ENCODE results near the gene EIF2S2.
A peak's percentile ranks its signal among the peaks of the same experiment; 100 is the strongest.

The EIF2S2 gene

DNA sequence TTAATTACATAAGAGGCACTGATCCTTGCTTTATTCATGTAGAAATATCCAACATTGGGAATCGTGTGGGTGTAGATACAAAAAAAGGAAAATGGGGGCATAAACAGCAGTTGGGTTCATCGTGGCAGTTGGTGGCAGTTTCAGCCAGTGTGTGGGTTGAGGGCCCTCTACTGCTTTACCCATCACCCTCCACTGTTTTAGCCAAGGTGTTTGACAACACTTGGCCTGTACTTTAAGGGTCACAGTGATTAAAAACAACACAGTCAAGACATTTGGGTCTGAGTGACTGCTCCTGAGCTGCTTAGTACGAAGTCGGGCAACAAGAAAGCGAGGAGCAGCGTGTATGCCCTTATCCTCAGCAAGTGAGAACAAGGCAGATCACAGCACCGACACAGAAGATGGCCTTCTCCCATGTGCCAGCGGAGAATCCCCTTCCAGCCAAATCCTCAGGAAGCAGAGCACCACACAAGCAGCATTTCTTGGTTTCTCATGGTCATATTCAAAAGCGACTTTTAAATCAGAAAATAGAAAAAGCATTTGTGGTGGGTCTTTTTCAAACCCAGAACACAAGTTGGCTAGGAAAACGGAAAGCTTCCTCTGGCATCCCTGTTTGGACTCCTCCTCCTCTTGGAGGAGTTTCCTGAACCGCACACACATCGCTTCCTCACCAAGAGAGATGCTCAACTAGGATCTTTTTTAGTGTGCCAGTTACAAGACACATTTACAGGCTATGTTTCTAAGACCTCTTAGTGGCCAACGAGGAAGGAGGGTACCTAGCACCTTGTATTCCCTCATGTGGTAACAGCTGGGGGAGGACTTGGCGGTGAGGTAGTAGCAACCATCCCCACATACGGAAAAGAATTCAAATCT, 23.5 kb downstream of the EIF2S2 start:
- no peak for DNase-seq (ENCODE audit: extremely low read depth, low read depth)
- TF ChIP-seq CTCF (IDR thresholded peaks at IDR 0.05; ENCODE audit: low read depth, low read length, missing control alignments), result no peak
- H3K4me3 ChIP-seq (replicated peaks; ENCODE audit: low read depth, low read length), result no peak overlapping the region

DNA sequence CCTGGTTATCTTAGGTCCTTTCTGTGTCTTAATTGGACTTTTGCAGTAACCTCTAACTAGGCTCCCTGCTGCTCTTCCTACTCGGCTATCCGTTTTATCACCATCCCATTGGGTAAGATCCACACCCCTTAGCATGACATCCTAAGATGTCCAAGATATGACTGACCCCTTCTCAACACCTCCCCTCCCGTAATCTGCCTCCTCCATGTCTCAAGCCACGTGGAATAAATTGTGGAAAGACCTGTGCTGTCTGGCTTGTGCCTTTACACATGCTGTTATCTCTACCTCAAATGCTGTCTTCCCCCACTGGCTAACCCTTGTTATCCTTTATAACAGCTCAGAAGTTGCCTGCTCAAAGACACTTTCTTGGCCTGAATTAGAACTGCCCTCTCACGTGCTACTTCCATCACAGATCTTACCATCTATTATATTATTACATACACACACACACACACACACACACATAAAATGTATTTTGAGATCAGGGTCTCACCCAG, 26.5 kb downstream of the EIF2S2 start:
- DNase-seq (ENCODE audit: extremely low read depth, low read depth), result no peak
- H3K4me3 ChIP-seq (replicated peaks; ENCODE audit: low read depth, low read length), result no peak overlapping the region
- no peak for TF ChIP-seq CTCF (IDR thresholded peaks at IDR 0.05; ENCODE audit: low read depth, low read length, missing control alignments)

DNA sequence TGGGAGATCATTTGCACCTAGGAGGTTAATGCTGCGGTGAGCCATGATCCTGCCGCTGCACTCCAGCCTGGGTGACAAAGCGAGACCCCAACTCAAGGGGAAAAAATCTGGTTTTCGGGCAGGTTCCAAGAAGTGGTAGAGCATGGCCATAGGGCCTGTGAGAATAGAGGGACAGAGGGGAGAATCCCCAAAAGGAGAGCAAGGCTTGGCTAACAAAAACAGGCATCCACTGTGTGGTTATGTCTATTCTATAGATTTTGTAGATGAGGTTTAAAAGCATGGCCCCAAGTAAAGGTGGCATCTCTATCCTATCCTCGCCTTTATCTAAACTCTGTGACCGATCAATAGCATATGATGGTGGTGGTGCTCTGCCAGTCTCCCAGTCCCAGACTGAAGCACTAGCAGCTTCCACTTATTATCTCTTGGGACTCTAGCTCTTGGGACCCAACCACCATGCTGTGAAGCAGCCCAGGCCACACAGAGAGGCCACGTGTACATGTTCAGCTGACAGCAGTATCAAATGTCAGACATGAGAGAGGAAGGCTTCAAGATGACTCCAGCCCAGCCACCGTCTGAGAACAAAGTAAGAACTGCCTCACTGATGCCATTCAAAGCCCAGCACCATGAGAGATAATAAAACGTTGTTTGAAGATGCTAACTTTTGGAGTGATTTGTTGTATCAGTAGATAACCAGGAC, 27.7 kb downstream of the EIF2S2 start:
- no peak for DNase-seq (ENCODE audit: extremely low read depth, low read depth)
- H3K4me3 ChIP-seq (replicated peaks; ENCODE audit: low read depth, low read length), result no peak overlapping the region
- TF ChIP-seq CTCF (IDR thresholded peaks at IDR 0.05; ENCODE audit: low read depth, low read length, missing control alignments), result no peak

- H3K4me3 ChIP-seq (replicated peaks; ENCODE audit: low read depth, low read length), result no peak overlapping the region
- no peak for TF ChIP-seq CTCF (IDR thresholded peaks at IDR 0.05; ENCODE audit: low read depth, low read length, missing control alignments)
- DNase-seq (ENCODE audit: extremely low read depth, low read depth), result no peak
These were observed 28.3 kb downstream of the EIF2S2 start for GRCh38 chr20:34083781-34084180.

DNA sequence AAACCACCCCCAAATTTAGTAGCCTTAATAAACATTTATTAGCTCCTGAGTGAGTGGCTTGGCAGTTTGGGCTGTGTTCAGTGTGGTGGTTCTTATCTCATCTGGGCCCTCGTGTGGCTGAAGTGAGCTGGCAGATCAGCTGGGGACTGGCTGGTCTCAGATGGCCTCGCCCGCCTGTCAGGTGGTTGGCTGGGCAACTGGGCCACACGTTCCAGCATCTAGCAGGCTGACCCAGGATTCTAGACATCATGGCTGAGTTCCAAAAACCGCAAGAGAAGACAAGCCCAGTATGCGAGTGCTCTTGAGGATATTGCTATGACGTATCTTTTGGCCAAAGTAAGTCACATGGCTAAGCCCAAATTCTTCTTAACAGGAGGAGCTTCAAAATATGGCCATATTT, 28.9 kb downstream of the EIF2S2 start:
- no peak for TF ChIP-seq CTCF (IDR thresholded peaks at IDR 0.05; ENCODE audit: low read depth, low read length, missing control alignments)
- H3K4me3 ChIP-seq (replicated peaks; ENCODE audit: low read depth, low read length), result no peak overlapping the region
- peak; percentile 50 for DNase-seq (ENCODE audit: extremely low read depth, low read depth)

GRCh38 chr20:34082232-34082887, 29.7 kb downstream of the EIF2S2 start:
- no peak overlapping the region for H3K4me3 ChIP-seq (replicated peaks; ENCODE audit: low read depth, low read length)
- no peak for TF ChIP-seq CTCF (IDR thresholded peaks at IDR 0.05; ENCODE audit: low read depth, low read length, missing control alignments)
- no peak for DNase-seq (ENCODE audit: extremely low read depth, low read depth)
